Fibroblast of the aortic adventitia (primary cell): ENCODE measurements around the gene CYTH1. TPM values are rescaled to one million over a fixed set of nuclear protein-coding genes. Genes with fewer than 3 reads are reported as not detected.

Experiments used
- DNase-seq: peaks from one replicate; pipeline ENCODE4 v3.0.0-alpha.2; 2010; ENCODE audit warnings: low read depth
- H3K4me3 ChIP-seq: 2 replicates; pipeline ENCODE4 v1.5.1; 2011; ENCODE audit warnings: low read depth, mild to moderate bottlenecking, control low read depth, low read length, moderate library complexity
- total RNA-seq: library from RNA; depleted of rRNA; stranded (reverse); fragments of >200 nt; gene quantifications from 2 replicates; pipeline ENCODE4 v1.2.3, GENCODE V29; 2012; ENCODE audit warnings: low replicate concordance
- TF ChIP-seq, protein P1 (sequence below): IDR thresholded peaks from 2 replicates; pipeline ENCODE4 v1.5.1; 2011; ENCODE audit warnings: mild to moderate bottlenecking, low read length, control low read depth, inconsistent platforms; ENCODE audit not compliant: insufficient read depth

CYTH1 gene
- total RNA-seq, 1 donor, result 13.8 TPM

DNA sequence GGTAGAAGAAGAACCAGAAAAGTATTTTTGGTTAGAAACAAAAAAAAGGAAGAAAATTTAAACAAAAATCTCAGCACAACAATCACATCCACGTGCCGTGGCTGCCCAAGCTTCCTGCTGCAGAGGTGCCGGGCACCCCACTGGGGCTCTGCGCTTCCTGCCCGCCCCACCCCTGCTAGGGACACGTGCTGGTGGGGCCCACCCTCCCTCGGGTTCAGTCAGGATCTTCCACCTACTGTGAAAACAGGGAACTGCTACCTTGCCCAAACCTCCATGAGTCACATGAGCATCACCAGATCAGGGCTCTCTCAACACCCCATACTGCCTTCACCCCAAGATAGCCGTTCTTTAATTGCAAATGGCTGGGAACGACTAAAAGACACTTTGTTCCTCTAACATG lies 24.4 kb upstream of the CYTH1 start:
- TF ChIP-seq, protein P1, sequence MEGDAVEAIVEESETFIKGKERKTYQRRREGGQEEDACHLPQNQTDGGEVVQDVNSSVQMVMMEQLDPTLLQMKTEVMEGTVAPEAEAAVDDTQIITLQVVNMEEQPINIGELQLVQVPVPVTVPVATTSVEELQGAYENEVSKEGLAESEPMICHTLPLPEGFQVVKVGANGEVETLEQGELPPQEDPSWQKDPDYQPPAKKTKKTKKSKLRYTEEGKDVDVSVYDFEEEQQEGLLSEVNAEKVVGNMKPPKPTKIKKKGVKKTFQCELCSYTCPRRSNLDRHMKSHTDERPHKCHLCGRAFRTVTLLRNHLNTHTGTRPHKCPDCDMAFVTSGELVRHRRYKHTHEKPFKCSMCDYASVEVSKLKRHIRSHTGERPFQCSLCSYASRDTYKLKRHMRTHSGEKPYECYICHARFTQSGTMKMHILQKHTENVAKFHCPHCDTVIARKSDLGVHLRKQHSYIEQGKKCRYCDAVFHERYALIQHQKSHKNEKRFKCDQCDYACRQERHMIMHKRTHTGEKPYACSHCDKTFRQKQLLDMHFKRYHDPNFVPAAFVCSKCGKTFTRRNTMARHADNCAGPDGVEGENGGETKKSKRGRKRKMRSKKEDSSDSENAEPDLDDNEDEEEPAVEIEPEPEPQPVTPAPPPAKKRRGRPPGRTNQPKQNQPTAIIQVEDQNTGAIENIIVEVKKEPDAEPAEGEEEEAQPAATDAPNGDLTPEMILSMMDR, result no peak
- DNase-seq, result no peak
- no peak overlapping the region for H3K4me3 ChIP-seq

GRCh38 chr17:78805301-78805700 lies 23.2 kb upstream of the CYTH1 start:
- TF ChIP-seq, protein P1, result no peak
- H3K4me3 ChIP-seq, result no peak overlapping the region
- no peak for DNase-seq

DNA sequence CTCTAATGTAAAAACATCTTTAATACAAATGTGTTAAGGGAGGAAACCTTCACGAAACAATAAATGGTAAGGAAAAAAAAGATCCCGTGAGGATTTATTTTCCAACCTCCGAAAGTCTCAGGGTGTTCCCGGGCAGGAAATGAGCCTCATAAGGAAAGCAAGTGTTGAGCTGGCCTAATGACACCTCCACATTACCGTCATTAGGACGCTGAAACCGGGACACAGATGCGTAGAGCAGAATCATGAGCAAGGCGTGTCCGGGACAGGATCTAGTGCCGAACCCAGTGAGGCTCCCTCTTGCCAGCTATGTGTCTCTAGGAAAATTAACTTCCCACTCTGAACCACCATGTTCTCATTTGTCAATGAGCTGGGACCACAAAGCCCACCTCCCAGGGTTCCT lies 22.7 kb upstream of the CYTH1 start:
- TF ChIP-seq, protein P1, result no peak
- no peak overlapping the region for H3K4me3 ChIP-seq
- DNase-seq, result no peak

- H3K4me3 ChIP-seq, result no peak overlapping the region
- DNase-seq, result no peak
- TF ChIP-seq, protein P1, result no peak
These were observed 21.2 kb upstream of the CYTH1 start for GRCh38 chr17:78803186-78803845.

DNA sequence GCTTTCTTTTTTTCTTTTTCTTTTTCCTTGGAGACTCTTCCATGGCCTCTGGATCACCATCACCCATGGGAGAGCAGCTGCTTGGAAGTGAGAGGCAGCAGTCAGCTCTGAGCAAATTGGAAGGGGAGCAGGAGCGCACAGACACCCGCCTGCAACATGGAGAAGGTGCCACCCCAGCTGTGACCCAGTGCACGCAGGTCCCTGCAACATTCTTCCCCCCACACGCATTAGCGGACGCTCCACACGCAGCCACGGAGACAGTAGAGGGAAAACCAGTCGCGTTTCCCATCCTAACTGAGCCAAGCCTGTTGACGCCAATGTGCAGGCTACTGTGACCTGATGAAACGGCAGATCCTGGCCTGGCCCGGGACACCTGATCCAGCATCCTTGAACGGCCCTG lies 20.4 kb upstream of the CYTH1 start:
- DNase-seq, result no peak
- H3K4me3 ChIP-seq, result no peak overlapping the region
- TF ChIP-seq, protein P1, result no peak

DNA sequence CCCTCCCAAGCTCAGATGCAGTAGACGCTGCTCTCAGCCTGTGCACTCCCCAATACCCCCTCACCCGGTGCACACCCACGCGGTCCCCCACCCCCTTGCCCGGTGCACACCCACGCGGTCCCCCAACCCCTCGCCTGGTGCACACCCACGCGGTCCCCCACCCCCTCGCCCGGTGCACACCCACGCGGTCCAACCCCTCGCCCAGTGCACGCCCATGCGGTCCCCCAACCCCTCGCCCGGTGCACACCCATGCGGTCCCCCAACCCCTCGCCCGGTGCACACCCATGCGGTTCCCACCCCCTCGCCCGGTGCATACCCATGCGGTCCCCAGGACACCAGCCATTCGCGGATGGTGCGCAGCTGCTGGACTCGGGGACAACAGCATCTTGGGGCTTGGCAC lies 19.9 kb upstream of the CYTH1 start:
- DNase-seq, result no peak
- no peak overlapping the region for H3K4me3 ChIP-seq
- TF ChIP-seq, protein P1, result no peak
